ENCODE measurements around the gene NPLOC4. TPM values are rescaled to one million over a fixed set of nuclear protein-coding genes. Genes with fewer than 3 reads are reported as not detected.

The NPLOC4 gene
- polyA plus RNA-seq, 4 donors, result 33.0 to 45.0 (median 34.1) TPM

GRCh38 chr17:81544281-81544974, 92.5 kb downstream of the NPLOC4 start:
- Histone ChIP-seq H3K27me3 (ENCODE audit: control insufficient read depth in 3 of 3, insufficient read depth in 3 of 3, low read length in 3 of 3) (no peaks in the 10 kb centered on the region), H3K9me3 (ENCODE audit: control insufficient read depth in 2 of 2, insufficient read depth in 1 of 2, low read depth in 1 of 2, low read length in 1 of 2) (no peaks in the 10 kb centered on the region), H3K4me3 (ENCODE audit: low read depth in 1 of 3, low read length in 3 of 3) (no peak overlapping the region), H3K27ac (ENCODE audit: low read depth in 1 of 3, low read length in 2 of 3) (no peak overlapping the region), H3K4me1 (ENCODE audit: control insufficient read depth in 3 of 3, insufficient read depth in 2 of 3, low read depth in 1 of 3, low read length in 2 of 3) (no peaks in the 10 kb centered on the region), H3K36me3 (ENCODE audit: control insufficient read depth in 3 of 3, insufficient read depth in 2 of 3, low read depth in 1 of 3, low read length in 3 of 3) (peaks cover 7 to 94% (median 10%) of the 10 kb centered on the region in 3 donors)
- FAIRE-seq (no peak), DNase-seq (no peak)
- WGBS, 3 donors, result 90 to 92% (median 91%) methylated on average over 15 to 16 of the region's 16 CpGs

- Histone ChIP-seq H3K27ac (ENCODE audit: low read depth in 1 of 3, low read length in 2 of 3) (no peak overlapping the region), H3K9me3 (ENCODE audit: control insufficient read depth in 2 of 2, insufficient read depth in 1 of 2, low read depth in 1 of 2, low read length in 1 of 2) (no peaks in the 10 kb centered on the region), H3K4me3 (ENCODE audit: low read depth in 1 of 3, low read length in 3 of 3) (no peak overlapping the region), H3K36me3 (ENCODE audit: control insufficient read depth in 3 of 3, insufficient read depth in 2 of 3, low read depth in 1 of 3, low read length in 3 of 3) (peaks cover 7 to 95% (median 11%) of the 10 kb centered on the region in 3 donors), H3K4me1 (ENCODE audit: control insufficient read depth in 3 of 3, insufficient read depth in 2 of 3, low read depth in 1 of 3, low read length in 2 of 3) (no peaks in the 10 kb centered on the region), H3K27me3 (ENCODE audit: control insufficient read depth in 3 of 3, insufficient read depth in 3 of 3, low read length in 3 of 3) (no peaks in the 10 kb centered on the region)
- 96 to 97% (median 96%) methylated on average over 15 of the region's 15 CpGs for WGBS, 3 donors
- FAIRE-seq (no peak), DNase-seq (no peak)
Observed at GRCh38 chr17:81543756-81544155, 93.2 kb downstream of the NPLOC4 start.

- Histone ChIP-seq H3K9me3 (ENCODE audit: control insufficient read depth in 2 of 2, insufficient read depth in 1 of 2, low read depth in 1 of 2, low read length in 1 of 2) (no peaks in the 10 kb centered on the region), H3K36me3 (ENCODE audit: control insufficient read depth in 3 of 3, insufficient read depth in 2 of 3, low read depth in 1 of 3, low read length in 3 of 3) (peaks cover 7 to 96% (median 11%) of the 10 kb centered on the region in 3 donors), H3K27me3 (ENCODE audit: control insufficient read depth in 3 of 3, insufficient read depth in 3 of 3, low read length in 3 of 3) (no peaks in the 10 kb centered on the region), H3K27ac (ENCODE audit: low read depth in 1 of 3, low read length in 2 of 3) (no peak overlapping the region), H3K4me1 (ENCODE audit: control insufficient read depth in 3 of 3, insufficient read depth in 2 of 3, low read depth in 1 of 3, low read length in 2 of 3) (no peaks in the 10 kb centered on the region), H3K4me3 (ENCODE audit: low read depth in 1 of 3, low read length in 3 of 3) (no peak overlapping the region)
- FAIRE-seq (no peak), DNase-seq (no peak)
- WGBS, 3 donors, result 93 to 95% (median 94%) methylated on average over 14 of the region's 14 CpGs
Observed at GRCh38 chr17:81543339-81543675, 93.6 kb downstream of the NPLOC4 start.

GRCh38 chr17:81542431-81543338, 94.2 kb downstream of the NPLOC4 start:
- DNase-seq (no peak), FAIRE-seq (no peak)
- Histone ChIP-seq H3K4me1 (ENCODE audit: control insufficient read depth in 3 of 3, insufficient read depth in 2 of 3, low read depth in 1 of 3, low read length in 2 of 3) (peaks cover 0 to 3% (median 0%) of the 10 kb centered on the region in 3 donors), H3K4me3 (ENCODE audit: low read depth in 1 of 3, low read length in 3 of 3) (no peak overlapping the region), H3K27me3 (ENCODE audit: control insufficient read depth in 3 of 3, insufficient read depth in 3 of 3, low read length in 3 of 3) (peaks cover 0 to 1% (median 0%) of the 10 kb centered on the region in 3 donors), H3K9me3 (ENCODE audit: control insufficient read depth in 2 of 2, insufficient read depth in 1 of 2, low read depth in 1 of 2, low read length in 1 of 2) (no peaks in the 10 kb centered on the region), H3K27ac (ENCODE audit: low read depth in 1 of 3, low read length in 2 of 3) (no peak overlapping the region), H3K36me3 (ENCODE audit: control insufficient read depth in 3 of 3, insufficient read depth in 2 of 3, low read depth in 1 of 3, low read length in 3 of 3) (peaks cover 7 to 95% (median 11%) of the 10 kb centered on the region in 3 donors)
- 87 to 89% (median 89%) methylated on average over 15 of the region's 15 CpGs for WGBS, 3 donors

- Histone ChIP-seq H3K27me3 (ENCODE audit: control insufficient read depth in 3 of 3, insufficient read depth in 3 of 3, low read length in 3 of 3) (peaks cover 0 to 15% (median 2%) of the 10 kb centered on the region in 3 donors), H3K4me3 (ENCODE audit: low read depth in 1 of 3, low read length in 3 of 3) (no peak overlapping the region), H3K4me1 (ENCODE audit: control insufficient read depth in 3 of 3, insufficient read depth in 2 of 3, low read depth in 1 of 3, low read length in 2 of 3) (peaks cover 0 to 16% (median 3%) of the 10 kb centered on the region in 3 donors), H3K27ac (ENCODE audit: low read depth in 1 of 3, low read length in 2 of 3) (no peak overlapping the region), H3K36me3 (ENCODE audit: control insufficient read depth in 3 of 3, insufficient read depth in 2 of 3, low read depth in 1 of 3, low read length in 3 of 3) (peaks cover 2 to 79% (median 11%) of the 10 kb centered on the region in 3 donors), H3K9me3 (ENCODE audit: control insufficient read depth in 2 of 2, insufficient read depth in 1 of 2, low read depth in 1 of 2, low read length in 1 of 2) (no peaks in the 10 kb centered on the region)
- DNase-seq (no peak), FAIRE-seq (no peak)
- 96 to 98% (median 96%) methylated on average over 14 to 16 of the region's 17 CpGs for WGBS, 3 donors
Observed at GRCh38 chr17:81541123-81541522, 95.8 kb downstream of the NPLOC4 start.

- DNase-seq, result no peak
- peaks cover 2 to 74% (median 11%) of the 10 kb centered on the region in 3 donors for H3K36me3 ChIP-seq (ENCODE audit: control insufficient read depth in 3 of 3, insufficient read depth in 2 of 3, low read depth in 1 of 3, low read length in 3 of 3)
- 94 to 99% (median 95%) methylated on average over 14 of the region's 14 CpGs for WGBS, 3 donors
- no peak overlapping the region for H3K4me3 ChIP-seq (ENCODE audit: low read depth in 1 of 3, low read length in 3 of 3)
- H3K27me3 ChIP-seq (ENCODE audit: control insufficient read depth in 3 of 3, insufficient read depth in 3 of 3, low read length in 3 of 3), result peaks cover 0 to 20% (median 2%) of the 10 kb centered on the region in 3 donors
- peaks cover 0 to 17% (median 3%) of the 10 kb centered on the region in 3 donors for H3K4me1 ChIP-seq (ENCODE audit: control insufficient read depth in 3 of 3, insufficient read depth in 2 of 3, low read depth in 1 of 3, low read length in 2 of 3)
- H3K9me3 ChIP-seq (ENCODE audit: control insufficient read depth in 2 of 2, insufficient read depth in 1 of 2, low read depth in 1 of 2, low read length in 1 of 2), result no peaks in the 10 kb centered on the region
- no peak for FAIRE-seq
- H3K27ac ChIP-seq (ENCODE audit: low read depth in 1 of 3, low read length in 2 of 3), result no peak overlapping the region
Observed at GRCh38 chr17:81540676-81541027, 96.3 kb downstream of the NPLOC4 start.

GRCh38 chr17:81539961-81540675, 96.8 kb downstream of the NPLOC4 start:
- no peaks in the 10 kb centered on the region for H3K9me3 ChIP-seq (ENCODE audit: control insufficient read depth in 2 of 2, insufficient read depth in 1 of 2, low read depth in 1 of 2, low read length in 1 of 2)
- H3K36me3 ChIP-seq (ENCODE audit: control insufficient read depth in 3 of 3, insufficient read depth in 2 of 3, low read depth in 1 of 3, low read length in 3 of 3), result peaks cover under 1 to 69% (median 11%) of the 10 kb centered on the region in 3 donors
- no peak overlapping the region for H3K4me3 ChIP-seq (ENCODE audit: low read depth in 1 of 3, low read length in 3 of 3)
- H3K27me3 ChIP-seq (ENCODE audit: control insufficient read depth in 3 of 3, insufficient read depth in 3 of 3, low read length in 3 of 3), result peaks cover 0 to 20% (median 2%) of the 10 kb centered on the region in 3 donors
- H3K27ac ChIP-seq (ENCODE audit: low read depth in 1 of 3, low read length in 2 of 3), result no peak overlapping the region
- peaks cover 0 to 17% (median 3%) of the 10 kb centered on the region in 3 donors for H3K4me1 ChIP-seq (ENCODE audit: control insufficient read depth in 3 of 3, insufficient read depth in 2 of 3, low read depth in 1 of 3, low read length in 2 of 3)
- WGBS, 3 donors, result 94 to 96% (median 95%) methylated on average over 27 to 28 of the region's 28 CpGs
- no peak for FAIRE-seq
- no peak for DNase-seq

GRCh38 chr17:81539571-81539900, 97.4 kb downstream of the NPLOC4 start:
- Histone ChIP-seq H3K4me3 (ENCODE audit: low read depth in 1 of 3, low read length in 3 of 3) (no peak overlapping the region), H3K27ac (ENCODE audit: low read depth in 1 of 3, low read length in 2 of 3) (no peak overlapping the region), H3K9me3 (ENCODE audit: control insufficient read depth in 2 of 2, insufficient read depth in 1 of 2, low read depth in 1 of 2, low read length in 1 of 2) (no peaks in the 10 kb centered on the region), H3K27me3 (ENCODE audit: control insufficient read depth in 3 of 3, insufficient read depth in 3 of 3, low read length in 3 of 3) (peaks cover 0 to 20% (median 2%) of the 10 kb centered on the region in 3 donors), H3K36me3 (ENCODE audit: control insufficient read depth in 3 of 3, insufficient read depth in 2 of 3, low read depth in 1 of 3, low read length in 3 of 3) (peaks cover 0 to 64% (median 9%) of the 10 kb centered on the region in 3 donors), H3K4me1 (ENCODE audit: control insufficient read depth in 3 of 3, insufficient read depth in 2 of 3, low read depth in 1 of 3, low read length in 2 of 3) (peaks cover 0 to 17% (median 3%) of the 10 kb centered on the region in 3 donors)
- WGBS, 3 donors, result 83 to 93% (median 87%) methylated on average over 9 to 10 of the region's 10 CpGs
- no peak for DNase-seq
- no peak for FAIRE-seq
